ENCODE data around the gene POLD3.

Gene POLD3

GRCh38 chr11:74644081-74644480 is 51.7 kb downstream of the POLD3 start:
- TF ChIP-seq MYC (IDR thresholded peaks at IDR 0.05; ENCODE audit: low read depth, low read length) (no peak), MAX (IDR thresholded peaks at IDR 0.05; ENCODE audit: low read depth, low read length) (no peak), CTCF (IDR thresholded peaks at IDR 0.05; ENCODE audit: low read depth, low read length) (no peak), POLR2A (IDR thresholded peaks at IDR 0.05; ENCODE audit: extremely low read depth, insufficient read length) (no peak)
- no peak overlapping the region for H3K4me3 ChIP-seq (ENCODE audit: low read depth, low read length)
- no peak for DNase-seq (ENCODE audit: low read depth)

DNA sequence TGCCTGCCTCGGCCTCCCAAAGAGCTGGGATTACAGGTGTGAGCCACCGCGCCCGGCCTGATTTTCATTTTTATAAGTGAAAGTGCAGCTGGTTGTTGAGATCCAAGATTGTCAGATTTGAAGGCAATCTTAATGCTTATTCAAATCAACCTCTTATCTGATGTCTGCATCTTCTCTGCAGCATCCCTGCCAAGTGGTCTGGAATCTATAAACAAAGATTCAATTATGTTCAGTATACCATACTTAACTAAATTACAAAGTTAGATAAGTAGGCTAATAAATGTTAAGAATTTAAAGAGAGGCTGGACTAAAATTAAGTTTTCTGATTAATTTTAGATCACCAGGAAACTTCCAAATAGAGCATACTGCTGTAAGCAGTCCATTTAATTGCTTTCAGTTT is 53.8 kb downstream of the POLD3 start:
- DNase-seq (ENCODE audit: low read depth): no peak
- no peak overlapping the region for H3K4me3 ChIP-seq (ENCODE audit: low read depth, low read length)
- no peak for TF ChIP-seq CTCF (IDR thresholded peaks at IDR 0.05; ENCODE audit: low read depth, low read length)
- no peak for TF ChIP-seq POLR2A (IDR thresholded peaks at IDR 0.05; ENCODE audit: extremely low read depth, insufficient read length)
- TF ChIP-seq MYC (IDR thresholded peaks at IDR 0.05; ENCODE audit: low read depth, low read length): no peak
- TF ChIP-seq MAX (IDR thresholded peaks at IDR 0.05; ENCODE audit: low read depth, low read length): no peak

DNA sequence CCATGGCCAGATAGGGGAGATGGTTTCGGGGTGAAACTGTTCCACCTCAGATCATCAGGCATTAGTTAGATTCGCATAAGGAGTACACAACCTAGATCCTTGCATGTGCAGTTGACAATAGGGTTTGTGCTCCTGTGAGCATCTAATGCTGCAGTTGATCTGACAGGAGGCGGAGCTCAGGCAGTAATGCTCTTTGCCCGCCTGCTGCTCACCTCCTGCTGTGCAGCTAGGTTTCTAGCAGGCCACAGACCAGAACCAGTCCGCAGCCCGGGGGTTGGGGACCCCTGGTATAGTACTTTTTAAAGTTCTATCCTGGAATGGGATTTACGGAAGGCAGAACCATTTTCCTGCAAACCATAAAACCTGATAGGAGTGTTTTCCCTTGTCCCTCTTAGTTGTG is 54.6 kb downstream of the POLD3 start:
- DNase-seq (ENCODE audit: low read depth): no peak
- no peak overlapping the region for H3K4me3 ChIP-seq (ENCODE audit: low read depth, low read length)
- TF ChIP-seq MYC (IDR thresholded peaks at IDR 0.05; ENCODE audit: low read depth, low read length) (no peak), CTCF (IDR thresholded peaks at IDR 0.05; ENCODE audit: low read depth, low read length) (no peak), POLR2A (IDR thresholded peaks at IDR 0.05; ENCODE audit: extremely low read depth, insufficient read length) (no peak), MAX (IDR thresholded peaks at IDR 0.05; ENCODE audit: low read depth, low read length) (no peak)

- no peak overlapping the region for H3K4me3 ChIP-seq (ENCODE audit: low read depth, low read length)
- no peak for TF ChIP-seq MAX (IDR thresholded peaks at IDR 0.05; ENCODE audit: low read depth, low read length)
- no peak for TF ChIP-seq MYC (IDR thresholded peaks at IDR 0.05; ENCODE audit: low read depth, low read length)
- no peak for TF ChIP-seq POLR2A (IDR thresholded peaks at IDR 0.05; ENCODE audit: extremely low read depth, insufficient read length)
- TF ChIP-seq CTCF (IDR thresholded peaks at IDR 0.05; ENCODE audit: low read depth, low read length): no peak
- DNase-seq (ENCODE audit: low read depth): no peak
Measured at GRCh38 chr11:74647404-74647803, 55.0 kb downstream of the POLD3 start.

- no peak for DNase-seq (ENCODE audit: low read depth)
- TF ChIP-seq CTCF (IDR thresholded peaks at IDR 0.05; ENCODE audit: low read depth, low read length) (no peak), POLR2A (IDR thresholded peaks at IDR 0.05; ENCODE audit: extremely low read depth, insufficient read length) (no peak), MAX (IDR thresholded peaks at IDR 0.05; ENCODE audit: low read depth, low read length) (no peak), MYC (IDR thresholded peaks at IDR 0.05; ENCODE audit: low read depth, low read length) (no peak)
- no peak overlapping the region for H3K4me3 ChIP-seq (ENCODE audit: low read depth, low read length)
Measured at GRCh38 chr11:74647831-74648230, 55.4 kb downstream of the POLD3 start.

DNA sequence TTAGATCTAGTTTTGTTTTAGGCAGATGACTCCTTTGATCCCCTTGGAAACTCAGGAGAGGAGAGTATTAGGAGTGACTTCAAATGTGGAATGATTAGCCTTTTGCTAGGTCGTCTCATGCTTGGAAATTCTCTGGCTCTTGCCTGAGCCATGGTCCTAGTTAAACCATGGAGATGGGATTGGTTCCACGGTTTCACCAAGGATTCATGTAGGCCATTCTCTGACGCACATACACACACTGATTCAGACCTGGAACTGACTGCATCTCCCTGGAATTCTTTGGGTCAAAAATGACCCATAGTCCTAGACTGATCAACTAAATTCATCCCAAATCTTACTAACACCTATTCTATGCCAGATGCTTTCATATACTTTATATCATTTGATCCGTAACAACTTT is 56.5 kb downstream of the POLD3 start:
- TF ChIP-seq MYC (IDR thresholded peaks at IDR 0.05; ENCODE audit: low read depth, low read length): no peak
- TF ChIP-seq MAX (IDR thresholded peaks at IDR 0.05; ENCODE audit: low read depth, low read length): no peak
- no peak for TF ChIP-seq CTCF (IDR thresholded peaks at IDR 0.05; ENCODE audit: low read depth, low read length)
- TF ChIP-seq POLR2A (IDR thresholded peaks at IDR 0.05; ENCODE audit: extremely low read depth, insufficient read length): no peak
- no peak overlapping the region for H3K4me3 ChIP-seq (ENCODE audit: low read depth, low read length)
- no peak for DNase-seq (ENCODE audit: low read depth)

All from NB4 (cell line).